HG03439 (cell line): ENCODE measurements around the gene R3HDM4.
"Not testable (repeated sequence)": the region's sequence is repeated elsewhere in the genome, so short reads cannot be mapped to it uniquely, and the experiment has no call there.

Source experiments
- ATAC-seq: cut with Tn5 transposase; IDR thresholded peaks from one replicate; pipeline ENCODE4 v1.9.1; 2021; ENCODE audit warnings: mild to moderate bottlenecking, moderate library complexity; ENCODE audit not compliant: unreplicated experiment

Gene R3HDM4

GRCh38 chr19:896434-896833 is 16.6 kb downstream of the R3HDM4 start:
- no peak for ATAC-seq

- ATAC-seq: peak; percentile 76
These were observed 19.9 kb downstream of the R3HDM4 start, which contains the start of the genes MED16 and RNU6-9 for GRCh38 chr19:892894-893689. TSS of gene MED16 (minus strand) at chr19:893187. CDS start at chr19:891131, 2,056 bp downstream. TSS of gene RNU6-9 (plus strand) at chr19:893484.

- peak; percentile 9 for ATAC-seq
These were observed 20.7 kb downstream of the R3HDM4 start for GRCh38 chr19:892243-892893.

DNA sequence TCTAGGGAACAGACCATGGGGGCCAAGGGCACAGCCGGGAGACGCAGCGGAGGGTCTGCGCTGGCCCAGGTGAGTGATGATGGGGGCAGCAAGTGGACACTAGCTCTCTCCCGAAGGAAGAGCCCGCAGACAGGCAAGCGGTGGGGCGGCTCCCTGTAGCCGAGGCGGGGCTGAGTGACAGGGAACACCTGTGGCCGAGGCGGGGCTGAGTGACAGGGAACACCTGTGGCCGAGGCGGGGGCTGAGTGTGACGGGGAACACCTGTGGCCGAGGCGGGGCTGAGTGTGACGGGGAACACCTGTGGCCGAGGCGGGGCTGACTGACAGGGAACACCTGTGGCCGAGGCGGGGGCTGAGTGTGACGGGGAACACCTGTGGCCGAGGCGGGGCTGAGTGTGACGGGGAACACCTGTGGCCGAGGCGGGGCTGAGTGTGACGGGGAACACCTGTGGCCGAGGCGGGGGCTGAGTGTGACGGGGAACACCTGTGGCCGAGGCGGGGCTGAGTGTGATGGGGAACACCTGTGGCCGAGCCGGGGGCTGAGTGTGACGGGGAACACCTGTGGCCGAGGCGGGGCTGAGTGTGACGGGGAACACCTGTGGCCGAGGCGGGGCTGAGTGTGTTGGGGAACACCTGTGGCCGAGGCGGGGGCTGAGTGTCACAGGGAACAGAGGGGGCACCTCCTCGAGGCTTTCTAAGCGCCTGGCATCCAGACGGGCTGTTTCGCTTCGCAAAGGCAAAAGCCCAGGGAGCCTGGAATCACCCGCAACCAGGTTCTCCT is 21.4 kb downstream of the R3HDM4 start:
- not testable (repeated sequence) for ATAC-seq

- ATAC-seq: no peak
These were observed 22.2 kb downstream of the R3HDM4 start for GRCh38 chr19:890831-891230.

GRCh38 chr19:889662-890295 is 23.2 kb downstream of the R3HDM4 start:
- no peak for ATAC-seq

- no peak for ATAC-seq
These were observed 24.2 kb downstream of the R3HDM4 start for GRCh38 chr19:888581-889385.

DNA sequence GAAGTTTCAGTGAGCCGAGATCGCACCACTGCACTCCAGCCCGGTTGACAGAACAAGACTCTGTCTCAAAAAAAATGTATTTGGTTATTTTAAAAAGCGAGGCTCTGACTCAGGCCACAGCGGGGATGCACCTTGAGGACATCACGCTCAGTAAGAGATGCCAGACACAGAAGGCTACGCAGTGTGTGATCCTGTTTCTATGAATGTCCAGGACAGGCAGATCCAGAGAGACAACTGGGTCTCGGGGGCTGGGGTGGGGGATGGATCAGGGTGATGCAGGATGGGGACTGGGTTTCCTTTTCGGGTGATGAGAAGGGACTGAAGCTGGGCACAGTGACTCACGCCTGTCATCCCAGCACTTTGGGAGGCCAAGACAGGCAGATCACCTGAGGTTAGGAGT is 25.4 kb downstream of the R3HDM4 start:
- no peak for ATAC-seq

- no peak for ATAC-seq
These were observed 25.9 kb downstream of the R3HDM4 start for GRCh38 chr19:887072-887471.

GRCh38 chr19:885536-886224 is 27.3 kb downstream of the R3HDM4 start:
- no peak for ATAC-seq

DNA sequence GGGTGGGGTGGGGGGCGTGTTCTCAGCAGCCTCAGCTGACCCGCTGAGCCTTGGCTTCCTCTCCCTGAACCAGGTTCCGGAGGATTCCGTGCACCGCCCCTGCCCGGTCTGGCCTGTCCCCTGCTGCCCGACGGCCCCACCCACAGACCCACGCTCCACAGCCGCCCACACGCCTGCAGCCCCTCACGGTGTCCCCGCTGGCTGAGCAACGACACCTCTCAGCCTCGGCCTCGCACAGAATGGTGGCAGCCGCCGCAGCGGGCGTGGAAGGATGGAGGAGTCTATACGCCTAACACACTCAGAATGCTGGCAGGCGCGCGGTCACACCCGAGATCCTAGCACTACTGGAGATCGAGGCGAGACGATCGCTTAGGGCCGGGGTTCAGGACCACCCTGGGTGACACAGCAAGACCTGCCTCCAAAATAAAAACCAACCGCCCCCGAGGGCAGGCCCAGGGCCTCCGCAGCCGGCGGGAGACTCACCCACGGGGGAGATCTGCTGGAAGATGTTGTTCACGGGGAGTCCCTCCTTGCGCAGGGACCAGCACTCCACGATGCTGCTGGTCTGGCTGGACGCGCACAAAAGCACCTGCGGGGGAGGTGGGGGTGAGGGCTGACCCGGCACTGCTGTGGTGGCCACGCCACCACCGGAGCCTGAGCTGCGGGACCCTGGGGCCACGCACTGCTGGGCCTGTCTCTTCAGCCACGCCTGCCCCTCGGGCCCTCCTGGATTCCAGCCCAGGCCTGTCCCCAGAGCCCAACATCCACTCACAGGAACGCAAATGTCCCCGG is 28.4 kb downstream of the R3HDM4 start:
- ATAC-seq: no peak

DNA sequence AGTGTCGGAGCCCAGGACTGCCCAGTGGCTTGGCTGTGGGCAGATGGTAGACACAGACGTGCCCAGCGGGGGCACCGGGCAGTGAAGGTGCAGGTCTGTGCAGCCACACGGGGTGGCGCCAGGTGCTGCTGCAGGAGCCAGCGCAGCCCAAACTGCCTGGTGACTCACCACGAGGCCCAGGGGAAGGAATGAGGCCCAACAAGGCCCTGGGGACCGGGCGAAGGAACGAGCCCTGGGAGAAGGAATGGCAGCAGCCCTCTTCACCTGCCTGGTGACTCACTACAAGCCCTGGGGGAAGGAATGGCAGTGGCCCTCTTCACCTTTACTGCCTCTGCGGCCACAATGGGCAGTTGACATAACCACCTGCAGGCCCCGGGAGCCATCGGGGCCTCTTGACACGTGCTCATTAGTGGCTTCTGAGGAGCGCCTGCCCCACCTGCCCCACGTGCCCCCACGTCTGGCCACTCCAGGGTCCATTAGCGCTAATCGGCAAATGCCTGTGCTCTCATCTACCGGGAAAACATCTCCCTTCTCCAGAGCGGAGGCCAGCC is 29.3 kb downstream of the R3HDM4 start:
- no peak for ATAC-seq

DNA sequence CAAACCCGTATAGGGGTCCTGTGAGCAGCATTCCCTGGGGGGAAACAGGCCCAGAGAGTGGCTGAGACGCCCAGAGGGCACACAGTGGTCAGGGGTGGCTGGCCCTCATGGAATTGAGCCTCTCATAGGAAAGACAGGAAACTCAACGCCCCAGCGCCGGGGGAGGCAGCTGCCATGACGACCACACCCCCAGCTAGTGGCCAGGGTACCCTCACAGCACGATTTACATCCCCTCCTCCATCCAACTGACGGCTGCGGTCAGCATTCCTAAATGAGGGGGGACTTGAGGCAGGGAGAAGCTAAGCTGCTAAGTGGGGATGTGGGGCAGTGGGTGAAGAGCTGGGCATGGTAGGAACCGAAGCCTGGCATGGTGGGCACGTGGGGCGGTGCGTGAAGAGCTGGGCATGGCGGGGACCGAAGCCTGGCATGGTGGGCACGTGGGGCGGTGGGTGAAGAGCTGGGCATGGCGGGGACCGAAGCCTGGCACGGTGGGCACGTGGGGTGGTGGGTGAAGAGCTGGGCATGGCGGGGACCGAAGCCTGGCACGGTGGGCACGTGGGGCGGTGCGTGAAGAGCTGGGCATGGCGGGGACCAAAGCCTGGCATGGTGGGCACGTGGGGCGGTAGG is 30.0 kb downstream of the R3HDM4 start:
- ATAC-seq: no peak

DNA sequence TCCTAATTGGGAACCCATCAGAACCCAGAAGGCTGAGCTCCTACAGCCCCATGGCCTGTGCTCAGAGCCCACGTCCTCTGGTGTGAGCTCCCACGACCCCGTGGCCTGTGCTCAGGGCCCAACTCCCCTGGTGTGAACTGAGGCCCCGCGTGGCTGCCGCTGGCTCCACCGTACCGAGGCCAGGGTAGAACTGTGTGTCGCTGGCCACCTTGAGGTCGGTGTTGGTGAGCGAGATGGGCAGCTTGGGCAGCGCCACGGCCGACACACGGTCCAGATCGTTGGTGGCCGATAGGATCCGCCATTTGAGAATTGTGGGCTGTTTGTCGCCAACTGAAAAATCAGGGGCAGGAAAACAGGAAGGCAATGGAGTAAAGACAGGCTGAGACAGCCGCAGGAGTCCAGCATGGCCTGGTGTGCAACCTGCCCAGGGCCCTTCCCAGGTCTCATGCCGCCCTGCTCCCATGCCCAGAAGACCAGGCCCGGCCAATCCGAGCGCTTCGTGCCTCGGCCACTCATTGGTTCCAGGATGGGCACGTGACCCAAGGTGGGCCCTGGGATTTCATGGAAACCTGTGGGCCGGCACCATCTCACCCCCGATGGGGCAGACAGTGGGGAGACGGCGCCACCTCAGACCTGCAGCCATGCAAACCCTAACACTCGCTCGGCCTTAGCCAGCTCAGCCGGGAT is 31.5 kb downstream of the R3HDM4 start:
- no peak for ATAC-seq

- no peak for ATAC-seq
These were observed 33.1 kb downstream of the R3HDM4 start for GRCh38 chr19:879711-880438.

- ATAC-seq: not testable (repeated sequence)
These were observed 34.1 kb downstream of the R3HDM4 start for GRCh38 chr19:878751-879561.
